Articular chondrocyte of knee joint (primary cell): ENCODE data around the gene EIF3I. TPM values are rescaled to one million over a fixed set of nuclear protein-coding genes. Genes with fewer than 3 reads are reported as not detected.

Source experiments
- small RNA-seq: library from RNA; depleted of rRNA; stranded (forward); fragments of <200 nt; gene quantifications from one replicate; pipeline ENCODE3, GENCODE V24; 2012
- total RNA-seq: library from RNA; depleted of rRNA; stranded (reverse); fragments of >200 nt; gene quantifications from 2 replicates; pipeline ENCODE4 v1.2.3, GENCODE V29; 2012

Gene EIF3I
- total RNA-seq = 261 and 313 TPM in 2 replicates

GRCh38 chr1:32221980-32222755 lies at the start of gene EIF3I, which contains the start of gene TMEM234:
Gene EIF3I (plus strand): TSS chr1:32222407. CDS start chr1:32222442, 35 bp downstream.
Gene TMEM234 (minus strand): TSS chr1:32222353. CDS start chr1:32222322, 31 bp downstream.

GRCh38 chr1:32179443-32180185 lies 42.6 kb upstream of the EIF3I start, which contains the start of gene TXLNA:
Gene TXLNA (plus strand): TSS chr1:32179675. CDS start chr1:32180346, 671 bp downstream.

DNA sequence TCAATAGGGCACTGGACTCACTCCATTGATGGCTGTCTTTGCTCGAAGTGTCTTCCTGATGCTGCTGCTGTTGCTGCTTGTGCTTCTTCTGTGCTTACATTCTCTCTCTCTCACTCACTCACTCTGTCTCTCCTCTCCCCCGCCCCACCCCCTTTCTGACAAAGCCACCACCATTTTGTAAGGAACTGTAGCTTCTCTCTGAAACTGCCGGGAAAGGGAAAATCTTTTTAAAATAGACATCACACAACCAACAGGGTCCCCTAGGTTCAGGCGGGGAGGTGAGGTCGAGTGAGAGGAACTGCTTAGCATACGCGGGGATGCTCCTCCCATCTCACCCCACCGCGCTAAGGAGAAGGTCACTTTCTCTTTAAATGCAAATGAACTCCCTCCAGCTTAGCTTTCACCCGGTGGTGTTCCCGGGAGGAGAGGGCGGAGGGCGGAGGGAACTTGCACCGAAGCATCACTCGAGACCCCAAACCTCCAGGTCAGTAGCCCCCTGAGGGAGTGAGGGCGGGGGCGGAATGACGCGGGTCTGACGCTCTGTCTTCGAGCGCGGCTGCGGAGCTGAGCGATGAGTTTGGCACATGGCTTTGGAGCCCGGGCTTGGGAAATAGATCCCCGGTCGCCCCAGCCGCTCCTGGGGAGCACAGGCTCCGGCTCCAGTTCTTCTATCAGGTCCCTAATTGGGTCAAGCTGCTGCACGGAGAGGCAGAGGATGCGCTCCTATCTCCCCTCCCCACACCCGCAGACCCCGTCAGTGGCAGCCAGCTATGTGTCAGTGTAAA lies 21.8 kb upstream of the EIF3I start, which contains the start of gene CCDC28B:
Gene CCDC28B, plus strand, starts transcription at position 370 of the 785 bp plus-strand sequence. CDS start 1,341 bp downstream, outside the sequence.

DNA sequence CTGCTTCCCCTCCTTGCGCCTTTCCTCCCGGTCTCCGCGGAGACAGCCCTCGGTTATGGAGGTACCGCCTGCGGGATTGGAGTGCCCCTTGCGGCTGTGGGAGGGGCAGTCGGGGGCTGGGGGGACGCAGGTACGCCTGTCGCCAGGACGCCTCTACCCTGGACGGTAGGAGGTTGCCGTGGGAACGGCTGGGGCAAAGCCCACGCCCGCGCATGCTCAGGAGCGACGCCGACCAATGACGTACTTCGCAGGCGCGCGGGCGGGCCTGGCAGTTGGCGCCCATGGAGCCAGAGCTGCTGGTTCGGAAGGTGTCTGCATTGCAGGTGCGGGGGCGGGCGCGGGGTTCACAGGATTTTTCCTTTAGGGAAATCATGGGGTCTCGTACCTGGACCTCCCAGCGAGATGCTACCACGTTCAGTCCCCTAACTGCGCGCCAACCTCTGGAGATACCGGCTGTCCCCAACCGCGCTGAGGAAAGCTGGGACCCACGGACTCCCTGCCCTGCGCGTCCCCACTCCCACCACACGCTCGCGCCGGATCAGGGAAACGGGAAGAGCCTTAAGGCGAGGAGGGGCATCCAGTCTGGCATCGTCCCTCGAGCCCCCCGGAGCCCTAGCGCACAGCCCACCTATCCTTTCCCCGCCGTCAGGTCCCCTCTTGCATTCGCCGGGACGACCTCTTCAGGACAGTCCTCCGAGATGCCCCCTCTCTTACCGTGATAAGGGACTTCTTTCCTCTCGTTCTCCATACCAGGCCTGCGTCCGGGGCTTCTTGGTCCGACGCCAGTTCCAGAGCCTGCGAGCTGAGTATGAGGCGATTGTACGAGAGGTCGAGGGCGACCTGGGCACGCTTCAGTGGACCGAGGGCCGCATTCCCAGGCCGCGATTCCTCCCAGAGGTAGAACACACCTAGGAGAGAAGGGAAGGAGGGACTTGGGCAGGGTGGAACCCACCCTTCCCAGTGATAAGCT lies 16.5 kb upstream of the EIF3I start, which contains the start of gene IQCC:
Gene IQCC, plus strand, starts transcription at position 271 of the 970 bp plus-strand sequence. Its CDS starts 11 bp downstream, at position 282.

GRCh38 chr1:32208891-32209328 lies 13.3 kb upstream of the EIF3I start, which contains the start of gene DCDC2B:
Gene DCDC2B (plus strand): TSS chr1:32209089. CDS start chr1:32209094, 5 bp downstream.

DNA sequence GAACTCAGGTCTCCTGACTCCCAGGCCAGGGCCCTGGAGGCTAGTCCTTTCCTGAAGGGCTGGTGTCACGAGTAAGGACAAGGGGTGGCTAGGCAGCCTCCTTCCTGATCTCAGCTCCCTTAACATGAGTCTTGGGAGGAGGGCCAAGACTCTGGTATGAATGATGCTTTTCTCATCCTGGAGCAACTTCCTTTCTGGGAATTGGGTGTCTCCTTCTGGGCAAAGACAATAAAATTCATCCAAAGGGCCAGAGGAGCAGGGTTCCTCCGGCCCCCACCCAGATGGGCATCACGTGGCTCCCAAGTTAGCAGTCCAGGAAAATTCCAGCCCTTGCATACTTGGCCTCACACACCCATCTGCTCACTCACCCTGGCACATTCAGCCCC lies 24.7 kb downstream of the EIF3I start, which contains the start of gene FAM167B:
Gene FAM167B, plus strand, starts transcription at position 335 of the 386 bp plus-strand sequence. CDS start 200 bp downstream, outside the sequence.

GRCh38 chr1:32250893-32251716 lies 28.9 kb downstream of the EIF3I start, which contains the start of gene LCK:
Gene LCK (plus strand): TSS chr1:32251265. CDS start chr1:32274330, 23,065 bp downstream.

Small RNAs within 50 kb of the gene (small RNA-seq; reads per million reads assigned to genes)
- gene RF00017 = not detected

Other genes starting within 250 kb of the EIF3I start
- gene KHDRBS1, start 208.5 kb upstream of the EIF3I start, total RNA-seq = 62.9 and 71.6 TPM in 2 replicates
- gene TMEM39B, start 149.5 kb upstream of the EIF3I start, total RNA-seq = 7.3 and 8.3 TPM in 2 replicates
- 70.7 and 73.0 TPM in 2 replicates for gene KPNA6, start 114.4 kb upstream of the EIF3I start, total RNA-seq
- gene TXLNA, start 42.7 kb upstream of the EIF3I start, total RNA-seq = 126 and 129 TPM in 2 replicates
- 6.8 and 8.4 TPM in 2 replicates for gene CCDC28B, start 21.8 kb upstream of the EIF3I start, total RNA-seq
- gene IQCC, start 16.7 kb upstream of the EIF3I start, total RNA-seq = 1.2 and 1.7 TPM in 2 replicates
- not detected in 2 replicates for gene DCDC2B, start 13.3 kb upstream of the EIF3I start, total RNA-seq
- 19.5 and 23.3 TPM in 2 replicates for gene TMEM234, start 54 bp upstream of the EIF3I start, total RNA-seq
- 1.8 and 3.0 TPM in 2 replicates for gene FAM167B, start 24.8 kb downstream of the EIF3I start, total RNA-seq
- gene LCK, start 28.9 kb downstream of the EIF3I start, total RNA-seq = not detected in 2 replicates
- gene HDAC1, start 69.7 kb downstream of the EIF3I start, total RNA-seq = 62.3 and 64.8 TPM in 2 replicates
- gene MARCKSL1, start 113.8 kb downstream of the EIF3I start, total RNA-seq = 10.1 and 10.2 TPM in 2 replicates
- gene FAM229A, start 140.1 kb downstream of the EIF3I start, total RNA-seq = 1.1 and 1.8 TPM in 2 replicates
- 0.54 and 1.7 TPM in 2 replicates for gene TSSK3, start 140.1 kb downstream of the EIF3I start, total RNA-seq
- 53.4 and 55.7 TPM in 2 replicates for gene BSDC1, start 172.0 kb downstream of the EIF3I start, total RNA-seq
- under 0.01 TPM in 2 replicates for gene ZBTB8B, start 242.7 kb downstream of the EIF3I start, total RNA-seq